GM12878 (cell line): ENCODE measurements around the gene UNKL. TPM values are rescaled to one million over a fixed set of nuclear protein-coding genes. Genes with fewer than 3 reads are reported as not detected.

ENCODE experiments used
- CREB1 ChIP-seq: IDR thresholded peaks from 2 replicates; pipeline ENCODE4 v1.6.1; 2012; ENCODE audit warnings: low read depth, mild to moderate bottlenecking, inconsistent platforms
- HDAC6 ChIP-seq: fragments of 200-600 bp; sonication (generic); IDR thresholded peaks from one replicate; pipeline ENCODE4 v1.8.0; 2017; ENCODE audit warnings: antibody characterized with exemption; ENCODE audit not compliant: unreplicated experiment
- MEF2A ChIP-seq: IDR thresholded peaks from 2 replicates; pipeline ENCODE4 v1.6.1; 2011; ENCODE audit warnings: low read depth, mild to moderate bottlenecking, low read length, moderate library complexity; ENCODE audit not compliant: insufficient read depth
- MLLT1 ChIP-seq: fragments of 450-650 bp; IDR thresholded peaks from 2 replicates; pipeline ENCODE4 v1.6.1; 2016; ENCODE audit warnings: mild to moderate bottlenecking
- MTA2 ChIP-seq: fragments of 450-650 bp; IDR thresholded peaks from 2 replicates; pipeline ENCODE4 v1.6.1; 2016; ENCODE audit warnings: low read depth, mild to moderate bottlenecking, moderate library complexity
- NR2C1 ChIP-seq: fragments of 450-650 bp; IDR thresholded peaks from 2 replicates; pipeline ENCODE4 v1.6.1; 2017; ENCODE audit warnings: antibody characterized with exemption, mild to moderate bottlenecking, moderate library complexity
- RAD51 ChIP-seq: fragments of 450-650 bp; IDR thresholded peaks from 2 replicates; pipeline ENCODE4 v1.6.1; 2016; ENCODE audit warnings: moderate library complexity, mild to moderate bottlenecking, inconsistent platforms
- SKIL ChIP-seq: fragments of 450-650 bp; IDR thresholded peaks from 2 replicates; pipeline ENCODE4 v1.6.1; 2017; ENCODE audit warnings: mild to moderate bottlenecking, low read depth, inconsistent platforms; ENCODE audit not compliant: poor library complexity, severe bottlenecking
- SMARCA5 ChIP-seq: fragments of 450-650 bp; IDR thresholded peaks from 2 replicates; pipeline ENCODE4 v1.6.1; 2017; ENCODE audit warnings: mild to moderate bottlenecking
- SMC3 ChIP-seq: IDR thresholded peaks from 2 replicates; pipeline ENCODE4 v1.6.1; 2011; ENCODE audit warnings: low read length, improper control_type of control experiment, borderline replicate concordance
- SUZ12 ChIP-seq: fragments of 200-600 bp; sonication (generic); IDR thresholded peaks from one replicate; pipeline ENCODE4 v1.6.1; 2018; ENCODE audit warnings: antibody characterized with exemption, mild to moderate bottlenecking; ENCODE audit not compliant: unreplicated experiment
- TAF1 ChIP-seq: IDR thresholded peaks from 2 replicates; pipeline ENCODE4 v1.6.1; 2011; ENCODE audit warnings: mild to moderate bottlenecking, low read depth, low read length, borderline replicate concordance
- ZNF207 ChIP-seq: fragments of 450-650 bp; IDR thresholded peaks from 2 replicates; pipeline ENCODE4 v1.6.1; 2014; ENCODE audit warnings: antibody characterized with exemption, mild to moderate bottlenecking, borderline replicate concordance
- polyA plus RNA-seq, 11 experiments: library from polyadenylated mRNA; depleted of rRNA in 4 of 11; unstranded in 6 of 11; stranded (reverse) in 5 of 11; fragments of >200 nt; fragmentation: Nextera tagmentation in 4 of 11; fragmentation: Illumina TruSeq in 1 of 11; extraction: Ambion mirVana in 4 of 11; extraction: Trizol in 1 of 11; gene quantifications; 1 replicate in 1 of 11; 2 replicates in 10 of 11; pipeline versions ENCODE4 v1.2.1 to v1.2.3, GENCODE V29; 2011 to 2016; ENCODE audit warnings: inconsistent platforms in 2 of 11, missing spikeins in 2 of 11, low read depth in 1 of 11
- total RNA-seq, 4 experiments: library from RNA; depleted of rRNA in 3 of 4; stranded (reverse); fragments of >200 nt in 3 of 4; fragmentation: Illumina TruSeq in 1 of 4; extraction: Trizol in 1 of 4; gene quantifications; 2 replicates each; pipeline versions ENCODE4 v1.2.1 to v1.2.3, GENCODE V29; 2013 to 2021

The UNKL gene
- total and polyA plus RNA-seq, 10 of the 15 experiments (the other 5 are each of a cell fraction or from before 2014, with no cell fraction given) = 0.40 to 21.6 (median 9.1) TPM

- TF ChIP-seq CREB1 = no peak
- TF ChIP-seq NR2C1 = no peak
- no peak for TF ChIP-seq MTA2
- no peak for TF ChIP-seq SUZ12
- peak; percentile 72 for TF ChIP-seq SMC3
- 0 out of 2 replicates have a peak, but pooled peaks have one; percentile 24 for TF ChIP-seq SMARCA5
- TF ChIP-seq TAF1 = no peak
- no peak for TF ChIP-seq MLLT1
- TF ChIP-seq HDAC6 = no peak
- TF ChIP-seq SKIL = no peak
- no peak for TF ChIP-seq ZNF207
- no peak for TF ChIP-seq RAD51
- no peak for TF ChIP-seq MEF2A
These were observed 14.0 kb upstream of the UNKL start (continued) for GRCh38 chr16:1428511-1428910.
